HepG2 (cell line): ENCODE data around the gene NXN.

Experiments used
- CTCF ChIP-seq: sonication (generic); formaldehyde crosslinking; IDR thresholded peaks from 2 replicates; pipeline ENCODE4 v1.5.0; 2020; ENCODE audit warnings: mild to moderate bottlenecking, missing genetic modification reagents, moderate library complexity
- MEIS1 ChIP-seq: sonication (generic); formaldehyde crosslinking; IDR thresholded peaks from 2 replicates; pipeline ENCODE4 v1.9.0; 2021; ENCODE audit warnings: mild to moderate bottlenecking, missing genetic modification reagents, moderate library complexity, borderline replicate concordance
- POLR2A ChIP-seq, 2 experiments: IDR thresholded peaks; 2 replicates each; pipeline ENCODE4 v1.6.1; 2011; ENCODE audit warnings: low read depth in 2 of 2, low read length in 2 of 2, mild to moderate bottlenecking in 1 of 2, moderate library complexity in 1 of 2; ENCODE audit not compliant: insufficient read depth in 1 of 2
- POLR2AphosphoS5 ChIP-seq: IDR thresholded peaks from 2 replicates; pipeline ENCODE4 v1.6.1; 2012; ENCODE audit warnings: low read depth, low read length
- RAD51 ChIP-seq: fragments of 450-650 bp; IDR thresholded peaks from 2 replicates; pipeline ENCODE4 v1.6.1; 2016; ENCODE audit warnings: borderline replicate concordance
- TCF7L2 ChIP-seq: IDR thresholded peaks from 2 replicates; pipeline ENCODE4 v1.6.1; 2011; ENCODE audit warnings: mild to moderate bottlenecking, low read depth, low read length, moderate library complexity
- ZNF674 ChIP-seq: sonication (generic); formaldehyde crosslinking; IDR thresholded peaks from 2 replicates; pipeline ENCODE4 v1.5.0; 2020; ENCODE audit warnings: low read depth, mild to moderate bottlenecking, missing genetic modification reagents
- ZNF687 ChIP-seq: sonication (generic); formaldehyde crosslinking; IDR thresholded peaks from 2 replicates; pipeline ENCODE4 v1.5.1; 2020; ENCODE audit warnings: mild to moderate bottlenecking, missing genetic modification reagents, moderate library complexity
- ZSCAN31 ChIP-seq: sonication (generic); formaldehyde crosslinking; IDR thresholded peaks from 2 replicates; pipeline ENCODE4 v1.5.0; 2020; ENCODE audit warnings: low read depth, mild to moderate bottlenecking, missing genetic modification reagents

GRCh38 chr17:773016-773415 lies 206.6 kb downstream of the NXN start:
- TF ChIP-seq TCF7L2 (no peak), ZNF687 (CRISPR knock-in tag) (no peak), MEIS1 (CRISPR knock-in tag) (no peak), ZNF674 (CRISPR knock-in tag) (no peak), ZSCAN31 (CRISPR knock-in tag) (no peak), RAD51 (no peak), CTCF (CRISPR knock-in tag) (no peak), POLR2A (IDR thresholded peaks at IDR 0.05; ENCODE audit: insufficient read depth in 1 of 2, low read depth in 2 of 2, low read length in 2 of 2) (no peak), POLR2AphosphoS5 (no peak)
